ENCODE measurements around the gene RPS5.
"Not testable (repeated sequence)": the region's sequence is repeated elsewhere in the genome, so short reads cannot be mapped to it uniquely, and the experiment has no call there.

RPS5 gene

GRCh38 chr19:58386576-58387337, at the start of gene RPS5:
RPS5 (plus strand) TSS chr19:58387269; CDS start chr19:58388138, 869 bp downstream.
- DNase-seq (ENCODE audit: low read depth), result peak; percentile 98

GRCh38 chr19:58338336-58338735, 48.7 kb upstream of the RPS5 start:
- no peak for DNase-seq (ENCODE audit: low read depth)

DNA sequence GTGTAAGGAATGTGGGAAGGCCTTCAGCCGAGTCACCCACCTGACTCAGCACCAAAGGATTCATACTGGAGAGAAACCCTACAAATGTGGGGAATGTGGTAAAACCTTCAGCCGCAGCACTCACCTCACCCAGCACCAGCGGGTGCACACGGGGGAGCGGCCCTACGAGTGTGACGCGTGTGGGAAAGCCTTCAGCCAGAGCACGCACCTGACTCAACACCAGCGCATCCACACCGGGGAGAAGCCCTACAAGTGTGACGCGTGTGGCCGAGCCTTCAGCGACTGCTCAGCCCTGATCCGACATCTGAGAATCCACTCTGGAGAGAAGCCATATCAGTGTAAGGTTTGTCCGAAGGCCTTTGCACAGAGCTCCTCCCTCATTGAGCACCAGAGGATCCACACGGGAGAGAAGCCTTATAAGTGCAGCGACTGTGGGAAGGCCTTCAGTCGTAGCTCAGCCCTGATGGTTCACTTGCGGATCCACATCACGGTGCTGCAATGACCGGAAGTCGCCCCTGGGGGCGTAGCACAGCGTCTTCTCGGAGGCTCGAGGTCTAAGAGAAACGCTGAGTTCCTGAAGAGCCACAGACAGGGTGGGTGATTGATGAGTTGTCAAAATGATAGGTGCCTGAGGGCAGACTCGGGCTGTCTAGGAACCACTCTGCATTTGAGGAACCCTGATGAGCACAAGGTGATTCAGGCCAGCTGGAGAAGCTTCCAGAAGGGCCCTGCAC, 48.1 kb upstream of the RPS5 start:
- peak; percentile 61 for DNase-seq (ENCODE audit: low read depth)

GRCh38 chr19:58345558-58345957, 41.5 kb upstream of the RPS5 start:
- no peak for DNase-seq (ENCODE audit: low read depth)

DNA sequence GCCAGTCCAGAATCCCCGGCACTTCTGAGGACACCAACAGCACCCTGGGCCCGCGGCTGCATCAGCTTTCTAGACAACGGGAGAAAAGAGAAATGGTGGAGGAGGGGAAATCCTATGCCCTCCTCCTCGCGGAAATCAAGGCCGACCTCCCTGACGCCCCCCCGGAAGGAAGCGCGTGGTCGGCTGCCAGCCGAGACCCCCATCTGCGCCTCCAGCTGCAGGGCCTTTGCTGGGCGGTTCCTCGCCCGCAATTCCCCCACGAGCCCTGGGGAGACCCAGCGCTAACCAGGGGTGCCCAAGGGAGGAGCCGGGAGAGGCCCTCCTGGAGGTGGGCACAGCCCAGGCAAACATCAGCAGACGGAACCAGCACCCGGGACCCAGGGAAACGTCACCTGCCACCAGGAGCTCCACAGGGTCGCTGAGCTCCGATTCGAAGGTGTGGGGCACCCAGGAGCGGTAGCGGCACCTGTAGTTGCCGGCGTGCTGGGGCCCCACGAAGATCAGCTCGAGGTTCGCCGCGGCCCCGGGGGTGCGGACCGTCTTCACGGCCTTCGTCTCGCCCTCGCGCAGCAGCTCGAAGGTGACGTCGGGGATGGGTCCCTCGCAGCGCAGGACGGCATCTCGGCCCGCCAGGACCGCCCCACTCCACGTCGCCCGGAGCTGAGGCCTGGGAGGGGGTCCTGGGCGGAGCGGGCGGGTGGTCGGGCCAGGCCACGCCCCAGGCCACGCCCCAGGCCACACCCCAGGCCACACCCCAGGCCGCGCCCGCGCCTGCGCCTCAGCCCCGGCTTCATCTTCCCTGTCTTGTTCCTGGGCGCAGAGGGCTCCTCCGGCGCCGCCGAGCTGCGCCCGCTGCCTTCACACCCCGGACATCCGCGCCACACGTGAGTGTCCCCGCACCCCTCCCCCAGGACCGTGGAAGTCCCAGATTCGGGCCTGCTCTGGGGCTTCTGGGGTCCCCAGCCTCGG, 39.8 kb upstream of the RPS5 start:
- DNase-seq (ENCODE audit: low read depth), result peak; percentile 76

DNA sequence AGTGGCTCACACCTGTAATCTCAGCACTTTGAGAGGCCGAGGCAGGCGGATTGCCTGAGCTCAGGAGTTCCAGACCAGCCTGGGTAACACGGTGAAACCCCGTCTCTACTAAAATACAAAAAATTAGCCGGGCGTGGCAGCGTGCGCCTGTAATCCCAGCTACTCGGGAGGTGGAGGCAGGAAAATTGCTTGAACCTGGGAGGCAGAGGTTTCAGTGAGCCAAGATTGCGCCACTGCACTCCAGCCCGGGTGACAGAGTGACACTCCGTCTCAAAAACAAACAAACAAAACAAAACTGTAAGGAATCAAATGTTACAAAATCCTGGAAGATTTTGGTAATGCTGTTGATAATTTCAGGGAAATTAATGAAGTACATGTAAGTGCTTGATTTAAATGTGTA, 39.0 kb upstream of the RPS5 start:
- not testable (repeated sequence) for DNase-seq (ENCODE audit: low read depth)

DNA sequence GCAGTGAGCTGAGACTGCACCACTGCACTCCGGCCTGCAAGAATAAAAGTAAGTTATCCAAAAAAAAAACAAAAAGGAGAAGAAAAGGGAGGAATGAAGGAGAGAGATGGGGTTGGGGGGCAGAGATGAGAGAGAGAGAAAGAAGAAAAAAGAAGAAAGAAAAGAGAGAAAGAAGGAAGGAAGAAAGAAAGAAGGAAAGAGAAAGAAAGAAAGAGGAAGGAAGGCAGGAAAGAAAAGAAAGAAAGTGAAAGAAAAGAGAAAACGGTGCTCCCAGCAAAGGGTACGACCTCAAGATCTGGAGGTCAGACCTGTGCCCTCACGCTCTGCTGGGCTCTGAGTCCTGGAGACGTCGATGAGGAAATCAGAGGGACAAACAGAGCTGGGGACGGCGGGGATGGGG, 37.5 kb upstream of the RPS5 start:
- no peak for DNase-seq (ENCODE audit: low read depth)

DNA sequence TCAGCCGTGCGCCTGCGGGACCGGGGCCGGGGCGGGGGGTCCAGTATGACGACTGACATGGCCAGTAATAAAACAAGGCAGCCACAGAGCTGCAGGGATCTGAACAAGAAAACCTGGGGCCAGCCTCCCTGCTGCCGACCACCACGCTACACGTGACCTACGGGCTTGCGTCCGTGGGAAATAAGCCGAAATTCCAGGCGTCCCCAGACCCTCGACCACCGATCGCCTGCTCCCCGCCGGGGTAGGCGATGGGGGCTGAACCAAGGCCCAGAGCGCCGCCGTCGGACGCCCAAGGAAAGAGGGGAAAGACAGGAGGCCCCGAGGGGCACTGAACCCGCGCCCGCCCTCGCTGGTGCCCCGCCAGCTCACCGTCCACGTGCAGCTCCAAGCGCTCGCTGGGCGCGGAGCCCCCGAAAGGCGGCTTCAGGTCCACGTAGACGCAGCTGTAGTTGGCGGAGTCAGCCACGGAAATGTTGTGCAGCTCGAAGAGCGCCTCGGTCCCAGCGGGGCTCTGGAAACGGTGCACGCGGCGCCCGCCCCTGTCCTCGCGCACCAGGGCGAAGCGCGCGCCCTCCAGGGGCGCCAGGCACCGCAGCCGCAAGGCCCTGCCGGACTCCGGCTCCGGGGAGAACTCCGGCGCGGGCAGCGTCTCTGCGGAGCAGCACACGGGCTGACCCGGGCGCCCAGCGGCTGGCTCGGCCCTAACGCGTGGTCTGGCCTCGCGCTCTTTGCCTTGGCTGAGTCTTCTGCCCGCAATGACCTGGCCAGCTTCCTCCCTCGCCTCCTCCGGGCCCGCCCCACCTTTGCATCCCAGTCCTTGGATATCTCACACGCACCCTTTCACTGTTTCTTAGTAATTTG, 36.8 kb upstream of the RPS5 start:
- DNase-seq (ENCODE audit: low read depth), result no peak

DNA sequence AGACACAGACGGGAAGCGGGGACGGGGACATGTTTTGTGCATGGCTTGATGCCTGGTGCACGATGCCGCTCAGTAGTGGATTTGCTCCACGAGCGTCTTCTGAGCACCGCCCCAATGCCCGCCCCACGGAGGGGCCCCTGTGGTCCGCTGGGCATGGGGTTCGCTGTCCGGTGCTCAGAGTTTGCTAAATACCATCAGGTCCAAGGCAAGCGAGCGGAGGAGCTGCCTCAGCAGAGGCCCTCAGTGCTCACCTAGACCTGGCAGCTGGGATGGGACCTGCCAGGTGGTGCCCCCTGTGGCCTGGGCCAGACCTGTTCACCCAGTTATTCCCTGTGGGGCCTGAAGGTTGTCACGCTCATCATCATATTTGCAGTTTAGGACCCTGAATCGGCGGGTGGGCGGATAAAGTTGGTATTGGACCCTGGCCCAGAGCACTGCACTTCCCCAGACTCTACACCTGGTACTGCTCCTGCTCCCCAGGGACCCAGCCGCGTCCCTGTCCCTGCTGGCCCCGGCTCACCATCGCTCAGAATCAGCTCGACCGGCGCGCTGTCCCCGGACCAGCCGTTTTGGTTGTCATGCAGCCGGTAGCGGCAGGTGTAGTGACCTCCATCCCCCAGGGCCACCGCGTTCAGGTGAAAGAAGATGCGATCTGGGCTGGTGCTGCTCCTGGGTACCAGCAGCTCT, 36.1 kb upstream of the RPS5 start:
- DNase-seq (ENCODE audit: low read depth), result no peak

DNA sequence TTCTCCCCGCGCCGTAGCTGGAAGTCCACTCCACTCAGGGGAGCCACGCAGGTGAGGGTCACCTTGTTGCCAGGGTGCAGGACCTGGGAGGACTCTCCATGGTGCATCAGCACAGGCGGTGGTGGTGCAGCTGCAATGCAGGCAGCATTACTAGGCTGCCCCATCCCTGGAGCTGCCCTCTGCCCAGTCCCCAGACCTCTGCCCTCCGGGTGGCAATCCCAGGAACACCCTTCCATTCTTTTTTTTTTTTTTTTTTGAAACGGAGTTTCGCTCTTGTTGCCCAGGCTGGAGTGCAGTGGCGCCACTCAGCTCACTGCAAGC, 35.6 kb upstream of the RPS5 start:
- no peak for DNase-seq (ENCODE audit: low read depth)

GRCh38 chr19:58351990-58352755, 34.9 kb upstream of the RPS5 start:
- no peak for DNase-seq (ENCODE audit: low read depth)

DNA sequence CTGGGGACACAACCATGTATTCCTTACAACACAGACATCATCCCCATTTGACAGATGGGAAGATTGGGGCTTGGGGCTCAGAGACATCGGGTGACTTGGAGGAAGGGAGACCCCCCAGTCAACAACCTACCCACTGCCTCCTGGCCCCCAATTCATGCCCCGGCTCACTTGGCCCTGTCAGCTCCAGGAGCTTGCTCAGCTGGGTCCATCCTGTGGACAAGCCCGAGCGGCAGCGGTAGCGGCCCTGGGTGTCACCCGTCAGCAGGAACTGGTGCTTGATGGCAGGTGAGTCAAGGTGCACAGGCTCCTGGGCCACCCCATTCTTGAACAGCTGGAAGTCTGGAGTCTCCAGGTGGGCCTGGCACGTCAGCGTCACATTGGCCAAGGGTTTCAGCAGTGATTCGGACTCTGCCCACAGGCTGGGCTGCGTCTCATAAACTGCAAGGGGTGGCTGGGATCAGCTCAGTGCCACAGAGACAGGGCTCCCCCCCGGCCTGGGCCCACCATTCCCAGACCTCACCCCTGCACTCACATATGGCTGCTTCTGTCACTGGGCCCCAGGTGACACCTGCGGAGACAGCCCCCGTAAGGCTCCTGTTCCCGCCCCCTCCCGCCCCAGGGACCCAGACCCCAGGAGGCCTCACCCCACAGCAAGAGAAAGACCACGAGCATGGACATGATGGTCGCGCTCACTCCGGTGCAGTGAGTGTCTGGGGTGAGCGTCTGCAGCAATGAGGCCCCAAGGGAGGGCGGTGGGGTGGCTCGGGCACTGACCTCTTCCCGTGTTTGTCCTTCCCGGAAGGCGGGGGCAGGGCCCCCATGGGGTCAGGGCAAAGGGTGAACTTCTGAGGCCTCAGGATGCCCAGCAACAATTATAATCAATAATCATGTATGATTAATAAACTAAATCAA, 34.1 kb upstream of the RPS5 start, which contains the start of gene A1BG:
TSS of gene A1BG (minus strand) at position 733 of the 912 bp plus-strand sequence. CDS start at position 678, 55 bp downstream.
- DNase-seq (ENCODE audit: low read depth), result no peak

GRCh38 chr19:58353717-58354477, 33.2 kb upstream of the RPS5 start:
- no peak for DNase-seq (ENCODE audit: low read depth)

- DNase-seq (ENCODE audit: low read depth), result no peak
Measured at GRCh38 chr19:58354478-58355030, 32.5 kb upstream of the RPS5 start.

DNA sequence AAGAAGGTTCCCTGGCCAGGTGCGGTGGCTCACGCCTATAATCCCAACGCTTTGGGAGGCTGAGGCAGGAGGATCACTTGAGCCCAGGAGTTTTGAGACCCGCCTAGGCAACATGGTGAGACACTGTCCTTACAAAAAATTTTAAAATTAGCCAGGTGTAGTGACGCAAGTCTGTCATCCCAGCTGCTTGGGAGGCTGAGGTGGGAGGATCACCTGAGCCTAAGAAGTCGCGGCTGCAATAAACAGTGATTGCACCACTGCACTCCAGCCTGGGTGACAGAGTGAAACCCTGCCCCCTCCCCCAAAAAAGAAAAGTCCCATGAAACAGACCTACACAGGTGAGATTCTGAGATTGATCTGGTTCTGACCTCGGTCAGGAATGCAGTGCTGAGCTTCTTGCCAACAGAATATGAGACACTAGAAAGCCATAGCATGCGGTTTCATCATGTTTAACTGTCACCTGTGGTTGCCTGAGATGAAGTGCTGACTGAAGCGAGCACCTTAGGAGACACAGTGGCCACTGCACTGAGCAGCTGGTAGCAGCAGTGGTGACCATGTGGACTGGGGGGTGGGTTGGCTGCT, 31.8 kb upstream of the RPS5 start:
- DNase-seq (ENCODE audit: low read depth), result no peak

GRCh38 chr19:58355908-58356765, 30.9 kb upstream of the RPS5 start:
- DNase-seq (ENCODE audit: low read depth), result no peak

All from ELR (cell line).